ENCODE results near the gene FGF1.
"Not testable (repeated sequence)": the region's sequence is repeated elsewhere in the genome, so short reads cannot be mapped to it uniquely, and the experiment has no call there.

Gene FGF1

DNA sequence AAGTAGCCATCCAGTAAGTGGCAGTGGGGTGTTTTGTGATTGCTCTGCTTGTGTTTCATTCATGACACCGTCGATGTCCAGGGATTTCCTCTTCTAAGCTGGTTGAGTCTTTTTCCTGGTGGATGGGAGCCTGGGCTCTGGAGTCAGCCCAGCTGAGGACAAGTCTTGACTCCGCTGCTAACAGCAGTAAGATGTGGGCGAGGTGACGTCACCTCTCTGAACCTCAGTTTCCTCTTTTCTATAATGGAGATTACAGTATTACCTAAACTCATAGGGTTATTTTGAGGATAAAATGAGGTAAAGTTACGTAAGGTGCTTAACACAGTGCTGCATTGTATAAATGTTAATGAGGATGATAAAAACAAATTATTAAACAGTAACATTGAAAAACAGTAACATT lies 21.3 kb downstream of the FGF1 start:
- DNase-seq = no peak

DNA sequence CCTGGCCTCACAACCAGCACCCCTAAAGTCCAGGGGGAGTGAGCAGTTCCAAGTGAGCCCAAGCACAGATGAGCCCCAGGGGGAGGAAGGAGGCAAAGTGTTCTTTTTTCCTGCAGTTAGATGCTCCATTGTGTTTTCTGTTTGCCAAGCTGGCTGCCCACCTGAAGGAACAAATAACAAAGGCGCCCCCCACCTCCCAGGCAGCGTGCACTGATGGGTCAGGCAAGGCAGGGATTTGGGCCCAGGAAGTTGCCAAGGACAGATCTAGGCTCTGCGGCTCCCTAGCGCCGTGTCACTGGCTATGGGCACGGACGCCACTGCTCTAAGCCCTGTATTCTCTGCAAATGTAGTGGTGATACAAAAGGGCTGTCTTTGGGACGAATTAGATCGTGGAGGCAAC lies 21.8 kb downstream of the FGF1 start:
- no peak for DNase-seq

DNA sequence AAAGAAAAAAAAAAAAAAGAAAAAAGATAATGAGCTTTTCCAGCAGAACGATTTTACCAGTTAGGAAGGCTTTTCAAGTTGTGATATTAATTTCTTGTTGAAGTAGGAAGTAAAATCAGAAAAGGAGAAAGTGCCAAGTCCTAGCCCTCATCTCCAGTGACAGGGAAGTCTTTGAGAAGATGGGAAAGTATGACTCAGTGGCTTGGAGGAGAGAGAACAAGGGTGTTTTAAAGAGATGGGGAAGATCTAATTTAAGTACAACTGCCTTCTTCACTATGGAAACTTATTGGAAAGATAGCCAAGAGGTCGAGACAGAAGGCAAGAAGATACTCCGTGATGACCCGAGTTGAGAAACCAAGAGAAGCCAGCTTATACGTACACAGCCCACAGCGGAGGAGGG lies 22.6 kb downstream of the FGF1 start:
- no peak for DNase-seq

- DNase-seq = no peak
Measured at GRCh38 chr5:142661957-142662356, 23.9 kb downstream of the FGF1 start.

- no peak for DNase-seq
Measured at GRCh38 chr5:142661143-142661542, 24.7 kb downstream of the FGF1 start.

GRCh38 chr5:142660731-142661130 lies 25.2 kb downstream of the FGF1 start:
- no peak for DNase-seq

GRCh38 chr5:142660196-142660595 lies 25.7 kb downstream of the FGF1 start:
- no peak for DNase-seq

- DNase-seq = no peak
Measured at GRCh38 chr5:142659405-142659804, 26.5 kb downstream of the FGF1 start.

GRCh38 chr5:142658278-142658677 lies 27.6 kb downstream of the FGF1 start:
- no peak for DNase-seq

DNA sequence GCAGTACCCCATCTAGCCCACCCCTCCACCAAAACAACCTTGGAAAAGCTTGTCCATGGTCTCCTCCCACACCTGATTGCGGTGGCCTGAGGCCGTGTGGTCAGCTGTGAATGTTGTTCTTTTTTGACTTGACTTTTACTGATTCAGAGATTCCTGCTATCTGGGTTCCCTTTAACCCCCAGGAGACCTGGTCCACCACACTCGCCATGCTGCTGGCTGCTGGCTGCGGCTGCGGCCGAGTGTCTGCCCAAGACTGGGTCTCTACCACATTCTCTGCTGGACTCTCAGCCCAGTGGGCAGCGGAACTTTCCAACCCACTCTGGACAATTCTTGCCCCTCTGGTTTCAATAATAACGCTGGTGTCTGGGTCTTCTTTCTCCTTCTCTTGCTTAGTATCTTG lies 28.4 kb downstream of the FGF1 start:
- DNase-seq = no peak

- DNase-seq = peak; percentile 62
Measured at GRCh38 chr5:142655339-142656267, 30.3 kb downstream of the FGF1 start.

DNA sequence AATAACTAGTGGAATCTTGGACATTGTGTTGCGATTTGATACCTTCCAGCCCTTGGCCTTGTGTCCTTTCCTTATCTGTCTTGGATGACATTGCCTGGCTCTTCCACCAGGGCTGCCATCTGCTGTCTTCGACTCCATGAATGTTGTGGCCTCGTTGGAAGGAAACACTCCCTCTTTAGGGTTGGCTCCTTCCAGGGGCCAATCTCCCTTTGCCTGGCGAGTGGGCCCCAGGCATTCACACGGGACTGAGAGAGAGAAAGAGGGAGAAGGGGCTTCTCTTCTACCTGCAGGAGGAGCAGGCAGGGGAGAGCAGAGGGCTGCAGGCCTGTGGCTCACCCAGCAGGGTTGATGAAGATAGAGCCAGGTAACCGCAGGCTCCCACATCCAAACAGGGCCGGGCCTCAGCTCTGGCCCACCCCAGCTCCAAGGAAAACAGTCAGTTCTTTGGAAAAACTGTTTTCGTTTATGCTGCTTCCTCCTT lies 31.3 kb downstream of the FGF1 start:
- no peak for DNase-seq

DNA sequence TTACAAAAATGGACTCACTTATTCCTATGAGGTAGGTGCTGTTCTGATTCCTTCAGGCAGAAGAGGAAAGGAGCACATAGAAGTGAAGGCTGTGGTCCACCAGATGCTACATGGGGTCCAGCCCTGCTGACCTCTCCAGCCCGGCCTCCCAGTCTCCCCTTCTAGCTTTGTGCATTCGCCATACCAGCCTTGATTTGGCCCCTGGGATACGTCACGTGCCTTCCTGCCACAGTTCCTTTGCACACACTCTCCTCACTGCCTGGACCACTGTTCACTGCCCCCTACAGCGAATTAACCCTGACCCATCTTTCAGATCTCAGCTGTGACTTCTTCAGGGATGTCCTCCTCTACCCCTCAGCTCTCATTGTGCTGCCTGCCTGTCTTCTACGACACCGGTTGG lies 32.6 kb downstream of the FGF1 start:
- DNase-seq = no peak

DNA sequence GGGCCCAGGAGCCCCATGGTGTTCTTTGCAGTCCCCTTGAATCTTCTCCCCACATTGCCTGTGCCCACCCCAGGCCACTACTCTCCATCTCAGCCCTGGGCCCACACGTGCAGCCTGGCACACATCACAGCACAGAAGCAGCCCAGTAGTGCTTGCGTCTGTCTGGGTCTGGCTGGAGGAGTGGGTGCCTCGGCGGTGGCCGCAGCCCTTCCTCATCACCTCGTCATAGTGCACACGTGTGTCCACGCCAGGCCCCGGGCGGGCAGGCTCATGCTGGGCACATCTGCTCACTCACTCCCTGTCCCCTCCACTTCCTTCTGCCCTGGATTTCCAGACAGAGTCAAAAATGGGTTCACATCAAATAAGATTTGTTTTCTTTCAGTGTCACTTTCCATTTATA lies 33.3 kb downstream of the FGF1 start:
- no peak for DNase-seq

DNA sequence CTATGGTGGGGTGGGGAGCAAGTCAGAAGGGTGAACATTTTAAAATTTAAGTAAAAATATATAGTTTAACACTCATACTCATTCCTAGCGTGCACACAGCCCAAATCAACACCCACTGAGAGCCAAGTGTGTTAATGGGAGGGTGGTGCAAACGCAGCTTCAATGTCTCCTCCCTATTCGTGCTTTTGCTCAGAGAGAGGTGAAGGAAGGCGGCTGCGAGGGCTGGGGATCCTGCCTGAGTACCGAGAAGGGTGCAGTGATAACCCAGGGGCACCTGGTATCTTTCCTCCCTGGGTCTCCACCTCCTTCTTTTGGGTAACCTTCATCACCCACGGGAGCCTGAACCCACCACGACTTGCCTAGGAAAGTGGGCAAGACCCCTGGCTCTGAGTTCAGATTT lies 35.0 kb downstream of the FGF1 start:
- no peak for DNase-seq

- DNase-seq = no peak
Measured at GRCh38 chr5:142650060-142650459, 35.8 kb downstream of the FGF1 start.

DNA sequence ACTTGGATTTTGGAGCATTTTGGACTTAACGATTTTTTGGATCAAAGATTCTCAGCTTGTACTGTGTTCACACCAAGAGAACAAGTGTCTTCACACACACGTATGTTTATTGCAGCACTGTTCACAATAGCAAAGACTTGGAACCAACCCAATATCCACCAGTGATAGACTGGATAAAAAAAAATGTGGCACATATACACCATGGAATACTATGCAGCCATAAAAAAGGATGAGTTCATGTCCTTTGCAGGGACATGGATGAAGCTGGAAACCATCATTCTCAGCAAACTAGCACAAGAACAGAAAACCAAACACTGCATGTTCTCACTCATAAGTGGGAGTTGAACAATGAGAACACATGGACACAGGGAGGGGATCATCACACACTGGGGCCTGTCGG lies 37.8 kb downstream of the FGF1 start:
- not testable (repeated sequence) for DNase-seq

- DNase-seq = no peak
Measured at GRCh38 chr5:142645456-142645855, 40.4 kb downstream of the FGF1 start.

DNA sequence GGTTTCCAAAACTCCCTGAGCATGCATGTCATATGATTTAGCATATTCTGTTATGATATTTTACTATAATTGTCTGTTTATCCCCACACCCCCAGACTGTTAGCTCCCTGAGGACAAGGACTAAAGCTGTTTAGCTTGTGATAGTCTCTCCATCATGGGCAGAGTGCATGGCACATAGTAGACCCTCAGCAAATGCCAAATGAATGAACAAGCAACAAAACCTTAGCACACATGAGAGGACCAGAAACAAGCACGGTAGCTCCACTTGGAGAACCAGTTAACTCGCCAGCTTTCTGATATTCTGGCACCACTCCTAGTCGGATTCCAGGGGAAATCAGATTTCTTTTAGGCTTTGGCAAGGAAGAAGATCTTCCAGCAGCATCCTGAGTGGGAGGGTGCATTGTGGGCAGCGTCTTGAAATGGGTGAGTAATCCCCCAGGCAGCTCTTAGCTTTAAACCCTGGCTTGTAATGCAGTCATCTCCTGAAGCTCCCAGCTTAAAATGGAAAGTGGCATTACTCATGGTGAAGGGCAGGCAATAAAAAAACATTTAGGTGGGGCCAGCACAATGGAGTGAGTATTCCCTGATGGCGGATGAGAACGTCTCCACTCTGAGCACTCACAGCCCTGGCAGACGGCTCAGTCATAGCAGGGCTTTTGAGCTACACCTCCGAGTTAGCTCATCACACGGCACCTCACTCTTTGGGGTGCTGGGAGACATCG lies 41.1 kb downstream of the FGF1 start:
- DNase-seq = no peak

- DNase-seq = no peak
Measured at GRCh38 chr5:142644127-142644526, 41.8 kb downstream of the FGF1 start.

GRCh38 chr5:142643634-142644033 lies 42.3 kb downstream of the FGF1 start:
- DNase-seq = no peak

DNA sequence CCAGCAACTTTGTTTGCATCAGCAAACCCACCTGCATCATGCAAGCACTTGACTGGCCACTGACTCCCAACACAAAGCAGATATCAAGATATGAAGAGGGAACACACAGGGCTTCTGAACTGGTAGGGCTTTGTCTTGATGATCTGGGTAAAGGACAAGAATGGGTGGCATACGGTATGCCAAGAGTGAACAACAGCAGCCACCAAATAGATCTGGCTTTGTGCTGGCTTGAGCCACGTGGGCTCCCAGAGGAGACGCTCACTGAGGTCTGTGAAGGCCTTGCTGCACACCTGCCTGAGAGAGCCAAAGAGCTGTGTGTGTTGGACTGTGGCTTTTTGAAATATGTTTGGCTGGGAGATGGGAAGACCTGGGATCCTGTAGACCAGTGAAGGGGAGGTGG lies 43.5 kb downstream of the FGF1 start:
- DNase-seq = no peak

- no peak for DNase-seq
Measured at GRCh38 chr5:142641711-142642110, 44.2 kb downstream of the FGF1 start.

GRCh38 chr5:142640316-142641005 lies 45.4 kb downstream of the FGF1 start:
- DNase-seq = no peak

Data from CD4-positive, alpha-beta T cell treated with Interleukin-21 for 1 hour (primary cell).